Subcutaneous adipose tissue (tissue), 4 donors: Measurements from ENCODE around the gene PCK2. TPM values are rescaled to one million over a fixed set of nuclear protein-coding genes. Genes with fewer than 3 reads are reported as not detected.

Source experiments
- CTCF ChIP-seq: fragments of 450-650 bp; IDR thresholded peaks from one replicate; pipeline ENCODE4 v1.5.1; 2016; ENCODE audit warnings: low read depth, mild to moderate bottlenecking, control low read depth, antibody characterized with exemption, moderate library complexity
- total RNA-seq, 4 donors: library from RNA; depleted of rRNA; stranded (reverse); fragments of >200 nt; gene quantifications; one replicate each; pipeline ENCODE4 v1.1.0, GENCODE V29; 2016

The PCK2 gene
- total RNA-seq, 4 donors from 2014 or later = 24.0 to 125 (median 53.1) TPM

- TF ChIP-seq CTCF = no peak
Observed at GRCh38 chr14:24149302-24149969, 55.3 kb downstream of the PCK2 start.

GRCh38 chr14:24150061-24150460 is 56.0 kb downstream of the PCK2 start:
- no peak for TF ChIP-seq CTCF

GRCh38 chr14:24150567-24150966 is 56.5 kb downstream of the PCK2 start:
- TF ChIP-seq CTCF = no peak

- no peak for TF ChIP-seq CTCF
Observed at GRCh38 chr14:24150993-24151392, 56.9 kb downstream of the PCK2 start.

GRCh38 chr14:24151404-24152080 is 57.4 kb downstream of the PCK2 start:
- no peak for TF ChIP-seq CTCF

Other genes starting within 250 kb of the PCK2 start
- gene DHRS4, start 140.5 kb upstream of the PCK2 start, total RNA-seq = 10 to 100 TPM; 42.0 to 60.7 (median 45.8) TPM
- gene DHRS4L2, start 105.4 kb upstream of the PCK2 start, total RNA-seq = 10 to 100 TPM; 13.9 to 26.4 (median 20.9) TPM
- under 1 TPM in 3 of 4 donors, not detected in 1; 0.17 to 0.33 (median 0.22) TPM for gene CARMIL3, start 42.3 kb upstream of the PCK2 start, total RNA-seq
- gene CPNE6, start 22.7 kb upstream of the PCK2 start, total RNA-seq = not detected
- 10 to 100 TPM; 39.6 to 83.5 (median 53.2) TPM for gene DCAF11, start 20.5 kb downstream of the PCK2 start, total RNA-seq
- gene NRL, start 20.6 kb downstream of the PCK2 start, total RNA-seq = 1 to 10 TPM in 3 of 4 donors, not detected in 1; 1.0 to 3.0 (median 1.1) TPM
- gene FITM1, start 36.3 kb downstream of the PCK2 start, total RNA-seq = under 1 TPM in 1 of 4 donors, not detected in 3; 0.68 TPM
- 100 to 1,000 TPM in 2 of 4 donors, 10 to 100 TPM in 2; 89.6 to 110 (median 99.7) TPM for gene PSME1, start 41.9 kb downstream of the PCK2 start, total RNA-seq
- gene EMC9, start 47.3 kb downstream of the PCK2 start, total RNA-seq = 10 to 100 TPM in 2 of 4 donors, 1 to 10 TPM in 2; 6.7 to 16.3 (median 11.6) TPM
- gene PSME2, start 52.3 kb downstream of the PCK2 start, total RNA-seq = 10 to 100 TPM; 34.5 to 42.8 (median 39.5) TPM
- gene RNF31, start 53.2 kb downstream of the PCK2 start, total RNA-seq = 10 to 100 TPM; 21.7 to 54.8 (median 27.4) TPM
- gene IRF9, start 67.0 kb downstream of the PCK2 start, total RNA-seq = 10 to 100 TPM; 31.6 to 83.1 (median 55.9) TPM
- 10 to 100 TPM in 1 of 4 donors, 1 to 10 TPM in 3; 3.1 to 27.7 (median 5.5) TPM for gene REC8, start 77.8 kb downstream of the PCK2 start, total RNA-seq
- gene IPO4, start 94.5 kb downstream of the PCK2 start, total RNA-seq = 10 to 100 TPM; 12.1 to 60.0 (median 17.3) TPM
- 10 to 100 TPM; 36.7 to 46.6 (median 41.5) TPM for gene TM9SF1, start 101.1 kb downstream of the PCK2 start, total RNA-seq
- gene TSSK4, start 111.4 kb downstream of the PCK2 start, total RNA-seq = not detected
- gene CHMP4A, start 119.2 kb downstream of the PCK2 start, total RNA-seq = 100 to 1,000 TPM in 2 of 4 donors, 10 to 100 TPM in 2; 54.1 to 114 (median 82.3) TPM
- 10 to 100 TPM; 14.3 to 30.3 (median 24.1) TPM for gene MDP1, start 121.8 kb downstream of the PCK2 start, total RNA-seq
- 100 to 1,000 TPM; 106 to 156 (median 122) TPM for gene NEDD8, start 138.1 kb downstream of the PCK2 start, total RNA-seq
- 10 to 100 TPM; 31.3 to 75.5 (median 54.3) TPM for gene GMPR2, start 138.6 kb downstream of the PCK2 start, total RNA-seq
- gene TINF2, start 148.3 kb downstream of the PCK2 start, total RNA-seq = 10 to 100 TPM; 46.1 to 68.0 (median 58.3) TPM
- 1 to 10 TPM in 1 of 4 donors, under 1 TPM in 2, not detected in 1; 0.49 to 1.3 (median 0.85) TPM for gene TGM1, start 168.9 kb downstream of the PCK2 start, total RNA-seq
- 10 to 100 TPM; 11.9 to 34.9 (median 22.6) TPM for gene RABGGTA, start 177.3 kb downstream of the PCK2 start, total RNA-seq
- gene DHRS1, start 205.5 kb downstream of the PCK2 start, total RNA-seq = 10 to 100 TPM; 22.7 to 33.0 (median 28.6) TPM
- gene NOP9, start 205.5 kb downstream of the PCK2 start, total RNA-seq = 10 to 100 TPM; 14.3 to 19.4 (median 15.1) TPM
- 10 to 100 TPM in 2 of 4 donors, 1 to 10 TPM in 2; 5.2 to 14.3 (median 10.3) TPM for gene CIDEB, start 213.7 kb downstream of the PCK2 start, total RNA-seq
- gene LTB4R2, start 215.8 kb downstream of the PCK2 start, total RNA-seq = 10 to 100 TPM in 1 of 4 donors, 1 to 10 TPM in 3; 2.0 to 11.9 (median 6.4) TPM
- 10 to 100 TPM in 1 of 4 donors, 1 to 10 TPM in 3; 4.2 to 10.9 (median 7.5) TPM for gene LTB4R, start 217.2 kb downstream of the PCK2 start, total RNA-seq
- gene ADCY4, start 240.8 kb downstream of the PCK2 start, total RNA-seq = 100 to 1,000 TPM in 1 of 4 donors, 10 to 100 TPM in 3; 16.5 to 103 (median 28.8) TPM
- 10 to 100 TPM; 10.3 to 14.3 (median 12.3) TPM for gene RIPK3, start 245.7 kb downstream of the PCK2 start, total RNA-seq